Karpas-422 (cell line): ENCODE results near the gene SCFD2. TPM values are rescaled to one million over a fixed set of nuclear protein-coding genes. Genes with fewer than 3 reads are reported as not detected.
"Not testable (repeated sequence)": the region's sequence is repeated elsewhere in the genome, so short reads cannot be mapped to it uniquely, and the experiment has no call there.

ENCODE experiments used
- DNase-seq: peaks from one replicate; pipeline ENCODE4 v3.0.0-alpha.2; 2015
- H2AFZ ChIP-seq: fragments of 200-600 bp; sonication (generic); 2 replicates; pipeline ENCODE4 v1.6.1; 2014; ENCODE audit warnings: antibody characterized with exemption, low read length, mixed read lengths
- H3K27ac ChIP-seq: fragments of 200-600 bp; sonication (generic); 2 replicates; pipeline ENCODE4 v1.5.1; 2014; ENCODE audit warnings: mild to moderate bottlenecking, low read length, moderate library complexity
- H3K27me3 ChIP-seq: fragments of 200-600 bp; sonication (generic); 2 replicates; pipeline ENCODE4 v1.6.1; 2014; ENCODE audit warnings: low read length, mixed read lengths
- H3K36me3 ChIP-seq: fragments of 200-600 bp; sonication (generic); 2 replicates; pipeline ENCODE4 v1.6.1; 2014; ENCODE audit warnings: low read length, mixed read lengths; ENCODE audit not compliant: insufficient read depth
- H3K4me1 ChIP-seq: fragments of 200-600 bp; sonication (generic); 2 replicates; pipeline ENCODE4 v1.6.1; 2014; ENCODE audit warnings: mild to moderate bottlenecking, low read length, mixed read lengths
- H3K4me2 ChIP-seq: fragments of 200-600 bp; sonication (generic); 2 replicates; pipeline ENCODE4 v1.6.1; 2014; ENCODE audit warnings: low read length, low read depth, mild to moderate bottlenecking; ENCODE audit not compliant: poor library complexity, severe bottlenecking
- H3K4me3 ChIP-seq: fragments of 200-600 bp; sonication (generic); 2 replicates; pipeline ENCODE4 v1.5.1; 2014; ENCODE audit warnings: mild to moderate bottlenecking, antibody characterized with exemption, low read length, mixed read lengths
- H3K79me2 ChIP-seq: fragments of 200-600 bp; sonication (generic); 2 replicates; pipeline ENCODE4 v1.6.1; 2014; ENCODE audit warnings: mild to moderate bottlenecking, low read length, mixed read lengths
- H3K9ac ChIP-seq: fragments of 200-600 bp; sonication (generic); 2 replicates; pipeline ENCODE4 v1.6.0; 2014; ENCODE audit warnings: low read length
- H3K9me2 ChIP-seq: fragments of 200-600 bp; sonication (generic), shearing (Covaris generic); replicated peaks from 2 replicates; pipeline ENCODE4 v1.6.0; 2014; ENCODE audit warnings: mild to moderate bottlenecking, low read length, moderate library complexity; ENCODE audit not compliant: insufficient read depth
- H3K9me3 ChIP-seq: fragments of 300-700, 200-600 bp; sonication (generic); 2 replicates; pipeline ENCODE4 v1.6.1; 2014; ENCODE audit warnings: low read length, mixed read lengths
- H4K20me1 ChIP-seq: fragments of 200-600 bp; sonication (generic); 2 replicates; pipeline ENCODE4 v1.6.1; 2014; ENCODE audit warnings: mild to moderate bottlenecking, antibody characterized with exemption, low read length, low read depth; ENCODE audit not compliant: insufficient read depth
- total RNA-seq: library from RNA; depleted of rRNA; stranded (reverse); fragments of >200 nt; shearing (Covaris generic); gene quantifications from 2 replicates; pipeline ENCODE4 v1.2.3, GENCODE V29; 2014; ENCODE audit warnings: low replicate concordance

Gene SCFD2
- total RNA-seq, 1 experiment from 2014 or later: 28.5 TPM

- DNase-seq: no peak
- H3K4me3 ChIP-seq: no peak overlapping the region
- no peaks in the 10 kb centered on the region for H3K27me3 ChIP-seq
- H3K9ac ChIP-seq: no peak overlapping the region
- no peak overlapping the region for H3K4me2 ChIP-seq
- H2AFZ ChIP-seq: no peak overlapping the region
- no peaks in the 10 kb centered on the region for H3K9me2 ChIP-seq
- no peaks in the 10 kb centered on the region for H3K9me3 ChIP-seq
- H4K20me1 ChIP-seq: no peaks in the 10 kb centered on the region
- no peaks in the 10 kb centered on the region for H3K36me3 ChIP-seq
- peaks cover 3% of the 10 kb centered on the region; the same call in 1 of the 2 replicates for H3K79me2 ChIP-seq
- H3K27ac ChIP-seq: no peak overlapping the region
- H3K4me1 ChIP-seq: no peaks in the 10 kb centered on the region
These were observed 214.4 kb downstream of the SCFD2 start for GRCh38 chr4:53151489-53151788.

- H4K20me1 ChIP-seq: no peaks in the 10 kb centered on the region
These were observed 215.0 kb downstream of the SCFD2 start for GRCh38 chr4:53150631-53151488.

GRCh38 chr4:53147711-53148110 is 218.2 kb downstream of the SCFD2 start:
- Histone ChIP-seq H3K4me1 (no peaks in the 10 kb centered on the region), H3K9me3 (no peaks in the 10 kb centered on the region), H3K79me2 (peaks cover 3% of the 10 kb centered on the region; the same call in 1 of the 2 replicates), H3K4me2 (no peak overlapping the region), H3K27ac (no peak overlapping the region), H3K9me2 (no peaks in the 10 kb centered on the region), H3K4me3 (no peak overlapping the region), H3K27me3 (no peaks in the 10 kb centered on the region), H3K36me3 (no peaks in the 10 kb centered on the region), H4K20me1 (no peaks in the 10 kb centered on the region), H3K9ac (no peak overlapping the region), H2AFZ (no peak overlapping the region)
- no peak for DNase-seq

More at GRCh38 chr4:53150631-53151488, 215.0 kb downstream of the SCFD2 start:
- H3K9ac ChIP-seq: no peak overlapping the region
- H2AFZ ChIP-seq: no peak overlapping the region
- H3K9me2 ChIP-seq: no peaks in the 10 kb centered on the region
- peaks cover 3% of the 10 kb centered on the region; the same call in 1 of the 2 replicates for H3K79me2 ChIP-seq
- no peak overlapping the region for H3K27ac ChIP-seq
- H3K4me2 ChIP-seq: no peak overlapping the region
- no peaks in the 10 kb centered on the region for H3K4me1 ChIP-seq
- no peaks in the 10 kb centered on the region for H3K36me3 ChIP-seq
- no peaks in the 10 kb centered on the region for H3K9me3 ChIP-seq
- no peak overlapping the region for H3K4me3 ChIP-seq
- no peak for DNase-seq
- H3K27me3 ChIP-seq: no peaks in the 10 kb centered on the region

DNA sequence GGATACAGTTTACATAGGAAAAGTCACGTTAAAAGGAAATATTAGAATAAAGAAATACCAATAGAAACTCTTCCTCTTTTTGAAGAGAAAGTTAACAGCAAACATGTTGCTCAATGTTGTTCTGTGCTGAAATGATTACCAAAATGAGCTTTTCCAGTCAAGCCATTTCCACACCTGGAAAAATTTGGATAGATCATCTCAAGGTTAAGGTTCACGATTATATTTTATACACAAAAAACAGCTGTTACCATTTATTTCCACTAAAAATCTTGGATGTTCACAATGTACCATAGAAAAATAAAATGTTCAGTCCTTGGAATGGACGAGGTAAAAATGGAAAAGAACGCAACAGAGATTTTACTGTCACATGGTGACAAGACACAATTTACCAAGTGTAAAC is 218.7 kb downstream of the SCFD2 start:
- H3K4me3 ChIP-seq: no peak overlapping the region
- 0 out of 2 replicates have a peak, but pooled peaks cover 3% of the 10 kb centered on the region for H3K79me2 ChIP-seq
- DNase-seq: no peak
- H3K4me2 ChIP-seq: no peak overlapping the region
- H3K9ac ChIP-seq: no peak overlapping the region
- no peaks in the 10 kb centered on the region for H3K36me3 ChIP-seq
- H2AFZ ChIP-seq: no peak overlapping the region
- no peaks in the 10 kb centered on the region for H3K4me1 ChIP-seq
- H3K9me2 ChIP-seq: no peaks in the 10 kb centered on the region
- H4K20me1 ChIP-seq: no peaks in the 10 kb centered on the region
- H3K27ac ChIP-seq: no peak overlapping the region
- H3K27me3 ChIP-seq: no peaks in the 10 kb centered on the region
- H3K9me3 ChIP-seq: no peaks in the 10 kb centered on the region

DNA sequence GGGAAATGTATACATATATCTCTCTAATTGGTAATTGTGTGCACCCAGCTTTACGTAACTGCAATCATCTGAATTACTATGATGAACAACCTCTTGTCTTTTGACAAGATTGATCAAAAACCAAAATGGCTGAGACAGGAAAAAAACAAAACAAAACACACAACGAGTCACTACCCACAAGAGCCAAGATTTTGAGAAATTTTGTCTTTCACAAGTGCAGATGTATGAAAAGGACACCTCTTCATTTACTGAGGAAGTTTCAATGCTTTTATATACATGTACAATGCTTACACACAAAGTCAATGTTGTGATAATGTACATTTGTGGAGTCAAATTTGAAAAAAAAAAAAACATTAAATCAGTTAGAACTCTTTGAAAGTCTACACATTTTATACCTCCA is 224.6 kb downstream of the SCFD2 start:
- peaks cover 3% of the 10 kb centered on the region; the same call in 1 of the 2 replicates for H3K79me2 ChIP-seq
- no peaks in the 10 kb centered on the region for H3K9me3 ChIP-seq
- H3K36me3 ChIP-seq: no peaks in the 10 kb centered on the region
- no peak overlapping the region for H3K4me2 ChIP-seq
- H3K4me3 ChIP-seq: no peak overlapping the region
- no peak overlapping the region for H2AFZ ChIP-seq
- no peak for DNase-seq
- H3K27me3 ChIP-seq: no peaks in the 10 kb centered on the region
- no peaks in the 10 kb centered on the region for H3K9me2 ChIP-seq
- H3K27ac ChIP-seq: no peak overlapping the region
- H3K4me1 ChIP-seq: no peaks in the 10 kb centered on the region
- H3K9ac ChIP-seq: no peak overlapping the region
- H4K20me1 ChIP-seq: no peaks in the 10 kb centered on the region

GRCh38 chr4:53139256-53139655 is 226.6 kb downstream of the SCFD2 start:
- H3K79me2 ChIP-seq, H3K9me3 ChIP-seq, H3K4me1 ChIP-seq, H2AFZ ChIP-seq, H3K36me3 ChIP-seq, H3K9ac ChIP-seq, H3K9me2 ChIP-seq, H4K20me1 ChIP-seq, H3K4me2 ChIP-seq, DNase-seq, H3K27ac ChIP-seq, H3K27me3 ChIP-seq, H3K4me3 ChIP-seq: not testable (repeated sequence)

DNA sequence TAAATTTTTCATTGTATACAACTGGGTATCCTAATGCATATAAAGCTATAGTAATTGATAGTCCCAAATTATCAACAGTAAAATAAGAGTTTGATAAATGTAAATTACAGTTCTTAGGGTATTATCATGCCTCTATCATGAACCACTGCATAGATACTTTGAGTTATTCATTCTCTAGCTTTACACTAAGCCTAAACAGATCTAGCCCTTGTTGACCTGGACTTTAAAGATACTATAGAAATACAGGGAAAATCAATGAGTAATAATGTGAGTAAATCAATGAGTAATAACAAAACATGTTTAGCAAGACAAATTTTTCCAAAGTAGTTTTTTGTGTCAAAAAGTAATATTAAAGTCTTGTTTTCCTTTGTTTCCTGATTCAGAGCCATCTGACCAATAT is 228.4 kb downstream of the SCFD2 start:
- H3K4me3 ChIP-seq: no peak overlapping the region
- no peak for DNase-seq
- H3K27ac ChIP-seq: no peak overlapping the region
- no peaks in the 10 kb centered on the region for H3K36me3 ChIP-seq
- H3K4me1 ChIP-seq: no peaks in the 10 kb centered on the region
- peaks cover 3% of the 10 kb centered on the region; the same call in 1 of the 2 replicates for H3K79me2 ChIP-seq
- H3K9me2 ChIP-seq: no peaks in the 10 kb centered on the region
- H3K4me2 ChIP-seq: no peak overlapping the region
- H4K20me1 ChIP-seq: no peaks in the 10 kb centered on the region
- no peaks in the 10 kb centered on the region for H3K9me3 ChIP-seq
- H3K27me3 ChIP-seq: no peaks in the 10 kb centered on the region
- no peak overlapping the region for H2AFZ ChIP-seq
- no peak overlapping the region for H3K9ac ChIP-seq

DNA sequence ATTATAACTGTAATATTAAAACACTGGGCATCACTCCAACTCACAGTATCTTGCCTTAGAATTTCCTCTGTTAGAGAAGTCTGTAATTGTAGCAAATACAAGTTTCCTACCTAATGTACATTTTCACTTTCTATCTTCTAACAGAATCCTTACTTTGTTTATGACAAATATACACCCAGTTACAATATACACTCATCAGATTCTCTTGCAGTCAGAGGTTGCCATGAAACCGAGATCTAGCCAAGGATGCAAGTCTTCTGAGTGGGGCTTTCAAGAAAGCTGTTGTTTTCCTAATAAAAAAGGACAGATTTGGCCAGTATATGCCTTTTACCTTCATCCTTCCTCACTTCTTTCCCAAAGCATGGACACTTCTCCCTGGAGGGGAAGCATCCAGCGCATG is 228.9 kb downstream of the SCFD2 start:
- Histone ChIP-seq H3K9ac (no peak overlapping the region), H3K9me2 (no peaks in the 10 kb centered on the region), H3K27me3 (no peaks in the 10 kb centered on the region), H3K4me1 (no peaks in the 10 kb centered on the region), H3K9me3 (no peaks in the 10 kb centered on the region), H3K4me3 (no peak overlapping the region), H4K20me1 (no peaks in the 10 kb centered on the region), H3K79me2 (peaks cover 3% of the 10 kb centered on the region; the same call in 1 of the 2 replicates), H3K36me3 (no peaks in the 10 kb centered on the region), H2AFZ (no peak overlapping the region), H3K4me2 (no peak overlapping the region), H3K27ac (no peak overlapping the region)
- DNase-seq: no peak
